BLaER1 (cell line): Measurements from ENCODE around the gene MORC1.

Experiments
- H3K27ac ChIP-seq: shearing (Covaris generic); formaldehyde crosslinking; 2 replicates; pipeline ENCODE4 v1.8.1; 2022
- H3K27me3 ChIP-seq: shearing (Covaris generic); formaldehyde crosslinking; 2 replicates; pipeline ENCODE4 v1.8.1; 2022
- H3K36me3 ChIP-seq: shearing (Covaris generic); formaldehyde crosslinking; 2 replicates; pipeline ENCODE4 v1.8.1; 2022
- H3K4me1 ChIP-seq: shearing (Covaris generic); formaldehyde crosslinking; 2 replicates; pipeline ENCODE4 v1.8.1; 2022
- H3K4me2 ChIP-seq: shearing (Covaris generic); formaldehyde crosslinking; 2 replicates; pipeline ENCODE4 v1.8.1; 2022
- H3K4me3 ChIP-seq: shearing (Covaris generic); formaldehyde crosslinking; 2 replicates; pipeline ENCODE4 v1.8.1; 2022
- H3K9ac ChIP-seq: shearing (Covaris generic); formaldehyde crosslinking; 2 replicates; pipeline ENCODE4 v1.8.1; 2022
- H3K9me3 ChIP-seq: shearing (Covaris generic); formaldehyde crosslinking; 2 replicates; pipeline ENCODE4 v1.8.1; 2022
- H4K20me1 ChIP-seq: shearing (Covaris generic); formaldehyde crosslinking; 2 replicates; pipeline ENCODE4 v1.8.1; 2022
- Cebpa-rat ChIP-seq: shearing (Covaris generic); IDR thresholded peaks from 2 replicates; pipeline ENCODE4 v1.8.1; 2022

Gene MORC1

DNA sequence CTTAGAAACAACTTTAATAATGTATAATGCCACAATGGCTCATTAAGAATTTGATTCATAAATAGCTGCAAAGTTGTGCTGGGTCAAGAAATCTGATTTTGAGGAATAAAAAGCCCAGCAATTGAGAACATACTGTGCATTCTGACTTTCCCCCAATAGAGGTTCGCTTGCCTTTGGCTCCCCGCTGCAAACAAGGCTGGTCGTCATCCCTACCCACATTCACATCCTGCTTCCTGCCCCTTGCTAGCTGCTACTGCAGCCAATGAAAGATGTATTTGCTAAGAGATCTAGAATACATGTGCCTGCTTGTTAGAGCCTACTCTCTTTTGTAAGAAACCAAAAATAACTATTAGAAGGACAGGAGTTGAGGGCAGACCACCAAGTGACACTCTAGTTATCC is 112.5 kb downstream of the MORC1 start:
- no peaks in the 10 kb centered on the region for H3K27me3 ChIP-seq
- no peak for TF ChIP-seq Cebpa-rat
- H3K4me2 ChIP-seq: no peak overlapping the region
- H3K9ac ChIP-seq: no peak overlapping the region
- no peaks in the 10 kb centered on the region for H3K9me3 ChIP-seq
- no peaks in the 10 kb centered on the region for H4K20me1 ChIP-seq
- H3K27ac ChIP-seq: no peak overlapping the region
- no peak overlapping the region for H3K4me3 ChIP-seq
- H3K4me1 ChIP-seq: no peaks in the 10 kb centered on the region
- H3K36me3 ChIP-seq: no peaks in the 10 kb centered on the region

DNA sequence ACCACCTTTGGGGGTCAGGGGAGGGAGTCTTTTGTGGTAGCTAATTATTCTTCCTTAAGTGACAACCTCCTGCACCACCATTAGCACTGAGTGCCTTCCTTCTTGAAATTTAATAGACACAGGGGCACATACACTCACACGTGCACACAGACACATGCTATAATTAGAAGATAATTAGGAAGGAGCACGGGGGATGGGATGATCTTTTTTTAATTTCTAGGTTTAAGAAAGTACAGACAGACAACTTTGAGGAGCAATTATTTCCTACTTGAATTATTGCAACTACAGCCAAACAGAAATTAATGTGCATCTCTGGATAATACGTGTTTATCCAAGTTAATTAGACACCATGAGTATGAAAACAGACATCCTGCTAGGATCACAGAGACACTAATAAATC is 119.5 kb downstream of the MORC1 start:
- TF ChIP-seq Cebpa-rat: no peak
- Histone ChIP-seq H4K20me1 (no peaks in the 10 kb centered on the region), H3K9me3 (no peaks in the 10 kb centered on the region), H3K4me1 (no peaks in the 10 kb centered on the region), H3K4me2 (no peak overlapping the region), H3K27ac (no peak overlapping the region), H3K36me3 (no peaks in the 10 kb centered on the region), H3K9ac (no peak overlapping the region), H3K4me3 (no peak overlapping the region), H3K27me3 (no peaks in the 10 kb centered on the region)

DNA sequence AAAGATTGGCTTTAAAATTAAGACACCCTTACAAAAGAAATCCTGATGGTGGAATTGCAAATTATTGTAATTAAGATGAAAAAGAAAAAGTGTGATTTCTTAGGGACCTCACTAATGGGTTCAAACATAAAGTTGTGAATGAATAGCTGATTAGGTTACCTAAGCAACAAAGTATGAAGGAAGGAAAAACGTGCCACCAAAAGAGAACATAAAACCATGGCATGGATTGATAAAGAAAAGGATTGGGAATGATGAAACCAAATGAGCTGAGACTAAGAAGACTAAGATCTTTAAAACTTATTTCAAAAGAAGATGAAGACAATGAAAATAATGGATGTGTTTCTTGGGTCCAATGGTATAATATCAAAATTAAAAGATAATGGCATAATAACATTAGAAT is 132.1 kb downstream of the MORC1 start:
- no peak for TF ChIP-seq Cebpa-rat

DNA sequence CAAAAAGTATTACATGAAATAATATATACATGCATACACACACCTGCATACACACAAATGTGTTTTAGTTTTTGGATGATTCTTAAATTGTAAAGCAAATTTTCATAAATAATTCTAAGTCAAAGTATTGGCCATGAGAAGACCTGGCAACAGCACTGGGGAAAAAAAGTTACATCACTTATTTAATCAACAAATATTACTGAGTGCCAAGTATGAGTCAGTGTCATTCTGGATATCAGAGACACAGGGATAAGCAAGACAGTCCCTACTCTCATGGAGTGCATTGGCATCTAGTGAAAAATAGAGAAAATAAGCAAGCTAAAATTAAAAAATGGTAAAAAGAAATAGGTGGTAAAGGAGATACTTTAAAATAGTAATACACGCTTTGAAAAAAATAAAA is 134.9 kb downstream of the MORC1 start:
- Histone ChIP-seq H3K27me3 (no peaks in the 10 kb centered on the region), H3K4me3 (no peak overlapping the region), H3K27ac (no peak overlapping the region), H3K4me2 (no peak overlapping the region), H4K20me1 (no peaks in the 10 kb centered on the region), H3K9me3 (no peaks in the 10 kb centered on the region), H3K9ac (no peak overlapping the region), H3K4me1 (no peaks in the 10 kb centered on the region), H3K36me3 (no peaks in the 10 kb centered on the region)
- no peak for TF ChIP-seq Cebpa-rat

More for the DNA sequence above, 132.1 kb downstream of the MORC1 start:
- Histone ChIP-seq H3K27ac (no peak overlapping the region), H3K9ac (no peak overlapping the region), H3K36me3 (no peaks in the 10 kb centered on the region), H3K27me3 (no peaks in the 10 kb centered on the region), H3K4me3 (no peak overlapping the region), H4K20me1 (no peaks in the 10 kb centered on the region), H3K4me1 (no peaks in the 10 kb centered on the region), H3K4me2 (no peak overlapping the region), H3K9me3 (no peaks in the 10 kb centered on the region)

DNA sequence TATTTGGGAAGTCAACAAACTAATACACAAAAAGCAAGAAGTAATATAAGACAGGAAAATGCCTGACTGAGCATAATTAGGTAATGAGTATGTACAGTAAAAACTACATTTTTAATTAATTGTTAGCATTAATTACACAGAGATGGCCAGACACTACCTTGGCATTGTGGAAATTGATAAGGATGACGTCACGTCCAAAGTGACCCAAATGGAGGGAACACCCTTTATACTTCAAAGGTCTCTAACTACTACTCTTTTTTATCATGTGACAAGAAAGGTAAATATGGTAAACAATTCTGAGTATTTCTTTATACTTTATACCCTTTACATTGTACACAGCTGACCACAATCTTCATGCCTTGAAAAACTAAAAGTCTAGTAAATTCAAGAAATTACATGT is 141.9 kb downstream of the MORC1 start:
- Histone ChIP-seq H3K4me2 (no peak overlapping the region), H3K36me3 (no peaks in the 10 kb centered on the region), H3K27me3 (no peaks in the 10 kb centered on the region), H3K9ac (no peak overlapping the region), H4K20me1 (no peaks in the 10 kb centered on the region), H3K4me3 (no peak overlapping the region), H3K9me3 (no peaks in the 10 kb centered on the region), H3K4me1 (peaks cover 10% of the 10 kb centered on the region), H3K27ac (no peak overlapping the region)
- TF ChIP-seq Cebpa-rat: no peak

DNA sequence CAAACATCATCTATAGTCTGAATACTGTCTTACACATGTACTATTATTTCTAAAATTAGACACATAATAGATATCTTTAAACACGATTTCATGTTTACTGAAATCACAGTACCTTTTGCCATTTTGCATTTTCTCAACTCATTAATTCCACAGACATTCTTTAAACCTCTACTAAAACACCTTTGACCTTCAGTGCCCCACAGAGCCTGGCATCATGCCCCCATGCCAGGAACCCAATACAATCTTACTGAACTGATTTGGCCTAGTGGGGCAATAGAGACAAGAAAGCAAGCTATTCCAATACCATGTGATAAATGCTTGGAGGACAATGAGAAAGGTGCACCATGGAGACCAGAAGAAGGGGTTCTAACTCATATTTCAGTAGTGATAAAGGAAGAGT is 144.9 kb downstream of the MORC1 start:
- Histone ChIP-seq H3K9me3 (no peaks in the 10 kb centered on the region), H3K4me1 (peaks cover 19% of the 10 kb centered on the region), H3K9ac (no peak overlapping the region), H3K27me3 (no peaks in the 10 kb centered on the region), H3K27ac (no peak overlapping the region), H3K4me2 (no peak overlapping the region), H3K36me3 (no peaks in the 10 kb centered on the region), H4K20me1 (no peaks in the 10 kb centered on the region), H3K4me3 (no peak overlapping the region)
- TF ChIP-seq Cebpa-rat: no peak

DNA sequence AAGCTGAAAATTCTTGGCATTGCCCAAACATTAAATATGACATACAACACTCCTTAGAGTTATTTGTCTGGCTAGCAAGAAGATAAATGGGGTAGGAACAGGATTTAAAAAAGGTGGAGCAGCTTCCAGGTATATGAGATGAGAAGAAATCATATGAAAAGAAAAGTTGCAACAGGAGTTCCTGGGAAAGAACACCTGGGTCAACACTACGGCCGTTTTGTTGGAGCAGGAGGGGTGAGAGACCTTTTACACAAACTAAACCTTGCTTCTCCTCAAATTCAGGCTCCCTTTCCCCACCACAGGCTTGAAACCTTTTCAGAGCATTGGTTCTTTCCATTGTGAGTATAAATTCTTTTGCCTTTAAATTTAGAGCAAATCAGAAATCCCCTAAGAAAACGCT is 145.5 kb downstream of the MORC1 start:
- no peak overlapping the region for H3K4me2 ChIP-seq
- H3K9me3 ChIP-seq: no peaks in the 10 kb centered on the region
- H3K4me3 ChIP-seq: no peak overlapping the region
- no peaks in the 10 kb centered on the region for H3K27me3 ChIP-seq
- no peak overlapping the region for H3K27ac ChIP-seq
- no peak for TF ChIP-seq Cebpa-rat
- peaks cover 19% of the 10 kb centered on the region for H3K4me1 ChIP-seq
- H3K9ac ChIP-seq: no peak overlapping the region
- no peaks in the 10 kb centered on the region for H3K36me3 ChIP-seq
- H4K20me1 ChIP-seq: no peaks in the 10 kb centered on the region

DNA sequence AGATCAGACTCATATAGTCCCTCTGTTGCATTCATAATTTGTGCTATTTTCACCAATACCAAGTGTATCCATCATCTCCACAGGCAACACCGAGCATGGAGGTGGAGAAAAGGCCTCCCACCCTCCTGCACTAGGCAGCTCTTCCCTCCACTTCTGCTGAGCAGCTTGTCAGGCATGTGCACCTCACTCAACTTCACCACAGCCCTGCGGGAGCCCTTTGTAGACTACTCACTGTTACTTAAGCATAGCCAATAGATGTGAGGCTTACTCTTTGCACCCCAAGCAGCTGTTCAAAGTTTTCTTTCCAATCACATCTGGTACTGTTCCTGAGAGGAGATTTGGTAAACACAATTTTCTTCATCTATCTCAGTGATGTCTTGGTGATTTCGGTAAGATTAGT is 147.4 kb downstream of the MORC1 start:
- no peak for TF ChIP-seq Cebpa-rat
- H3K4me2 ChIP-seq: no peak overlapping the region
- H3K9me3 ChIP-seq: no peaks in the 10 kb centered on the region

DNA sequence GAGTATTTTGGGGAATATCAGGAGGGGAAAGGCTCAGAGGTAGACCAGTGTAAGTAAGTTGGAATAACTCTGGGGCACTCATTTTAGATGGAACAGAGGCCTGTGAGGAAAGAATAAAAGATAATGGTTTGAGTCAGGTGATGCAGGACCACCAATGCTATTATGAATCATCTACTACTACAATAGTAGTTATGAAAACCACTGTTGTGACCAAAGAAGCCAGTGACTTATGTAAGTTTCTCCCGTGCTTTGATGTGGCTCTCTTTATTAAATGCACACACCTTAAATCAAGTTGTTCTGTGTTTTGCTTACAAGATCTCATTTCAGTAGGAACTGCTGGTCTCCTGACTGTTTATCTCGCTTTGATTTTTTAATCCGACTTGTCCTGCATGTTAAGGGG is 151.2 kb downstream of the MORC1 start:
- Histone ChIP-seq H3K36me3 (no peaks in the 10 kb centered on the region), H4K20me1 (no peaks in the 10 kb centered on the region), H3K9me3 (no peaks in the 10 kb centered on the region), H3K27ac (no peak overlapping the region), H3K9ac (no peak overlapping the region), H3K4me3 (no peak overlapping the region), H3K4me2 (no peak overlapping the region), H3K4me1 (peaks cover 16% of the 10 kb centered on the region), H3K27me3 (no peaks in the 10 kb centered on the region)
- TF ChIP-seq Cebpa-rat: no peak

More for the DNA sequence above, 147.4 kb downstream of the MORC1 start:
- no peaks in the 10 kb centered on the region for H3K36me3 ChIP-seq
- no peaks in the 10 kb centered on the region for H4K20me1 ChIP-seq
- no peak overlapping the region for H3K9ac ChIP-seq
- no peaks in the 10 kb centered on the region for H3K27me3 ChIP-seq
- no peak overlapping the region for H3K27ac ChIP-seq
- no peak overlapping the region for H3K4me3 ChIP-seq
- H3K4me1 ChIP-seq: peaks cover 19% of the 10 kb centered on the region

DNA sequence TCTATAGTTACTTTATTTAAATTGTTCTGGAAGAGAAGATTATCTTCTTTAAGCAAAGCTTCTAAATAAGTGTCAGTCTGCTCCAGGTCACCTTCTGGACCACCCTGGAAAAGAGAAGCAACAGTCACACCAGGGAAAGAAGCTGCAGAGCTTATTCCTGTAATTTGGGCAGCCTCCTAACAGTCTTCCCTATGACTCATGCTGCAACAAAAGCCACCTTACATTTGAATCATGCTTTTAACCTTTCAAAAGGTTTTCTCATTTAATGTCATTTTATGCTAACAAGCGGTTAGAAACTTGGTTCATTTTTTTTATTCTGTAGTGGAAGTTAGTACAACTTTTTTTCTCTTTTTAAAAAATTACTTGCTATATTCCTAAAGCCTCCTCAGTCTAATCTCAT is 158.9 kb downstream of the MORC1 start:
- no peak overlapping the region for H3K4me2 ChIP-seq
- H3K9me3 ChIP-seq: no peaks in the 10 kb centered on the region
- no peak overlapping the region for H3K27ac ChIP-seq
- no peaks in the 10 kb centered on the region for H3K27me3 ChIP-seq
- no peaks in the 10 kb centered on the region for H3K4me1 ChIP-seq
- no peak overlapping the region for H3K9ac ChIP-seq
- H3K4me3 ChIP-seq: no peak overlapping the region
- H3K36me3 ChIP-seq: no peaks in the 10 kb centered on the region
- H4K20me1 ChIP-seq: no peaks in the 10 kb centered on the region
- no peak for TF ChIP-seq Cebpa-rat

DNA sequence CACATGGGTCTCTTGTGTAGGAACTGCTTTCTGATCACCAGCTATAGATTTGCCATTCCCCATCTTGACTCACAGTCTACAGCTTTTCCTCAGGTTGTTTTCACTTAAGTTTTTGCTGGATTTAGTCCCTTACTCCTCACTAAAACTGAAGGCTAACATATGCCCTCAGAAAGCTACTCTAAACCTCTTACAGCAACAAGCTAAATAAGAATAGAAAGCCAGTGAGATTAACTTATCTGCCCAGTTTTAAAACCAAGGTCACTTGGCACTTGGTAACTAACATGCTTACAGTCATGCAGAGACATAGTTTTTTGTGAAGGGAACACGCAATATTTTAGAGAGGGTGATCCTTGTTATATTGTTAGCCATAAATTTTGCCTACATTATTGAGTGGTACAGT is 164.2 kb downstream of the MORC1 start, which contains the start of gene GUCA1C:
Gene GUCA1C, minus strand, starts transcription at position 180 of the 400 bp plus-strand sequence. Its CDS starts 117 bp downstream, at position 63.
- TF ChIP-seq Cebpa-rat: no peak
- H3K27ac ChIP-seq: no peak within 1 kb of the TSS

More for the DNA sequence above, 164.2 kb downstream of the MORC1 start, which contains the start of gene GUCA1C:
- Histone ChIP-seq H3K9ac (no peak within 1 kb of the TSS), H3K27me3 (no peaks in the 10 kb centered on the region), H3K9me3 (no peaks in the 10 kb centered on the region), H3K36me3 (no peaks in the 10 kb centered on the region), H4K20me1 (no peaks in the 10 kb centered on the region), H3K4me2 (no peak within 1 kb of the TSS), H3K4me1 (no peaks in the 10 kb centered on the region), H3K4me3 (no peak within 1 kb of the TSS)
